T-cell (primary cell): ENCODE data around the gene CCNYL1. TPM values are rescaled to one million over a fixed set of nuclear protein-coding genes. Genes with fewer than 3 reads are reported as not detected.
A peak's percentile ranks its signal among the peaks of the same experiment; 100 is the strongest.

ENCODE experiments used
- ATAC-seq, 4 experiments: fragments of 200-7000 bp in 3 of 4; fragments of 150-1000 bp in 1 of 4; cut with Tn5 transposase; replicated peaks in 1 of 4; 1 replicate in 3 of 4; 2 replicates in 1 of 4; pipeline ENCODE4 v1.10.0; 2021; ENCODE audit warnings: moderate library complexity in 3 of 4, mild to moderate bottlenecking in 2 of 4, moderate number of reproducible peaks in 1 of 4
- CTCF ChIA-PET, 2 donors: fragments of 300-600 bp; sonication (Branson Sonifier 250); formaldehyde crosslinking; loops; one replicate each; lab custom pipeline; 2022; ENCODE audit warnings: antibody characterized with exemption in 2 of 2; lab: Charles Lee
- POLR2A ChIA-PET, 2 donors: fragments of 300-600 bp; sonication (Branson Sonifier 250); formaldehyde crosslinking; loops; one replicate each; lab custom pipeline; 2022; ENCODE audit warnings: antibody characterized with exemption in 2 of 2; lab: Charles Lee
- DNase-seq, 35 experiments: peaks; one replicate each; pipeline versions ENCODE4 v3.0.0 to v3.0.0-alpha.2; 2013 to 2023
- H3K27ac ChIP-seq: one replicate; pipeline ENCODE4 v1.5.1; 2013; ENCODE audit warnings: low read length
- H3K27me3 ChIP-seq, 2 experiments: replicated peaks in 1 of 2; 1 replicate in 1 of 2; 2 replicates in 1 of 2; pipeline versions ENCODE4 v1.6.1 to v1.7.0; 2013; ENCODE audit warnings: low read length in 1 of 2, mixed read lengths in 1 of 2; ENCODE audit not compliant: control insufficient read depth in 2 of 2, insufficient read depth in 2 of 2; ENCODE audit errors: extremely low read depth in 1 of 2
- H3K36me3 ChIP-seq, 2 donors: 1 replicate in 1 of 2; 2 replicates in 1 of 2; pipeline versions ENCODE4 v1.6.1 to v1.7.0; 2013; ENCODE audit warnings: low read length in 1 of 2; ENCODE audit not compliant: control insufficient read depth in 2 of 2, insufficient read depth in 1 of 2; ENCODE audit errors: extremely low read depth in 1 of 2
- H3K4me1 ChIP-seq, 2 experiments: 1 replicate in 1 of 2; 2 replicates in 1 of 2; pipeline versions ENCODE4 v1.6.1 to v1.7.0; 2013; ENCODE audit warnings: low read length in 2 of 2, mixed read lengths in 1 of 2; ENCODE audit not compliant: insufficient read depth in 2 of 2, control insufficient read depth in 1 of 2; ENCODE audit errors: extremely low read depth in 1 of 2
- H3K4me3 ChIP-seq, 2 donors: 1 replicate in 1 of 2; 2 replicates in 1 of 2; pipeline versions ENCODE4 v1.5.1 to v1.7.0; 2013; ENCODE audit warnings: mild to moderate bottlenecking in 2 of 2, low read length in 1 of 2, moderate library complexity in 1 of 2; ENCODE audit not compliant: control insufficient read depth in 1 of 2; ENCODE audit errors: extremely low read depth in 1 of 2
- H3K9me3 ChIP-seq: 2 replicates; pipeline ENCODE4 v1.7.0; 2013
- H3K27ac Mint-ChIP-seq, 2 donors: one replicate each; pipeline ENCODE4 v1.8.0; 2020 to 2021; ENCODE audit warnings: mild to moderate bottlenecking in 2 of 2, mixed read lengths in 2 of 2
- H3K27me3 Mint-ChIP-seq, 2 donors: one replicate each; pipeline ENCODE4 v1.8.0; 2021 to 2022; ENCODE audit warnings: mixed read lengths in 2 of 2
- H3K36me3 Mint-ChIP-seq: one replicate; pipeline ENCODE4 v1.8.0; 2021; ENCODE audit warnings: mixed read lengths
- H3K4me1 Mint-ChIP-seq, 3 donors: one replicate each; pipeline ENCODE4 v1.8.0; 2020 to 2022; ENCODE audit warnings: mixed read lengths in 3 of 3, mild to moderate bottlenecking in 1 of 3
- H3K4me3 Mint-ChIP-seq, 3 donors: one replicate each; pipeline ENCODE4 v1.8.0; 2020 to 2022; ENCODE audit warnings: mild to moderate bottlenecking in 3 of 3, mixed read lengths in 3 of 3, moderate library complexity in 3 of 3
- H3K9me3 Mint-ChIP-seq, 3 donors: one replicate each; pipeline ENCODE4 v1.8.0; 2020 to 2022; ENCODE audit warnings: mixed read lengths in 3 of 3
- WGBS: methylation state at CpG from one replicate; pipeline ENCODE4 v1.1.5; 2013; ENCODE audit warnings: missing lambda C conversion rate; ENCODE audit not compliant: insufficient coverage; 5-methylcytosine and 5-hydroxymethylcytosine counted together
- total RNA-seq, 35 experiments: library from RNA in 6 of 35; stranded (reverse) in 6 of 35; fragments of 120-200 nt in 1 of 35; gene quantifications; one replicate each; pipeline versions ENCODE4 v1.2.1 to v1.2.4 and lab custom pipeline; 2013 to 2026

Gene CCNYL1
- total RNA-seq, 5 donors from 2014 or later (not counting 1 experiment from before 2014, with no cell fraction given): 9.0 to 13.6 (median 11.0) TPM

DNA sequence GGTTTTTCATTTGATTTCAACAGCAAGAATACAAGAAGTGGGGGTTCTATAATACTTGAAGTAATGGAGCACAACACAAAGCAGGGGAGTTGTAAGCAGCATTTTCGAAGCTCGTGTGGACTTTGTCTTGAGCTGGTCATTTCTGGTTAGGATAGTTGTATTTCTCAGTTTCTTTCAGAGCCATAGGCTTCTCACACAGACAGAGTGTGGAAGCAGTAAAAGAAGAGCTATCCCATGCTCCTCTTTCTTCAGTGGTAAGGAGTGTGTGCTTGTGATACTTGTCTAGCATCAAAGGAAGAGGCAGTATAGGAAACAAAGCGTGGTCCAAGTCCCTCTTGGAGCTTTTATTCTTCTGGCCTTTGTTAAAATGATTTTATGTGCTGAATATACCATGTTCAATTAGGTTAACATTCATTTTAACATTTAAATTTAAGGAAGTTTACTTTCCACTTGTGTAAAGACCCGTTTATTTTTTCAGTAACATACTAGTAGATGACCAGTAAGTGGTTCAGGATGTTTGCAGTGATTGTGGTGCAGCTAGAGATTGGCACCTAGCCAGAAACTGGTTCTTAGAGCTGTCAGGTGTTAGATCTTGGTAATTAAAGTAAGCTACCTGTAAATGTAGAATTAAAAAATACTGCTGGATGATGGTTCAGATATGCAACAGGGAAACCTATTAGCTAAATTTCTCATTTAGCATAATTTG is 14.6 kb downstream of the CCNYL1 start:
- DNase-seq (peak in 7 of 35 experiments; percentile 5 to 53 (median 12)), ATAC-seq (no peak)
- peaks cover 16% of the 10 kb centered on the region for H3K36me3 Mint-ChIP-seq
- Histone ChIP-seq H3K4me1 (peaks cover 0 to 6% of the 10 kb centered on the region in 2 experiments), H3K9me3 (no peaks in the 10 kb centered on the region), H3K27ac (no peak overlapping the region), H3K36me3 (peaks cover 3 to 9% of the 10 kb centered on the region in 2 donors), H3K27me3 (no peaks in the 10 kb centered on the region), H3K4me3 (no peak overlapping the region)
- H3K4me3 Mint-ChIP-seq: no peak overlapping the region
- WGBS: 100% methylated on average over 2 of the region's 4 CpGs
- H3K4me1 Mint-ChIP-seq: peaks cover 30 to 56% (median 43%) of the 10 kb centered on the region in 3 donors
- ChIA-PET POLR2A (interaction anchor here (0.6 to 1.4 kb wide), 2 partner anchors 11 to 15 kb away, joined by 4 to 7 read pairs; partner anchors contain the start of gene CCNYL1 (in 1 of the 2)), CTCF (interaction anchor here (0.6 to 2.3 kb wide), 9 partner anchors 8 to 315 kb away, joined by 3 to 5 read pairs (median 3); partner anchors contain the start of gene CCNYL1 (in 1 of the 2))
- H3K27me3 Mint-ChIP-seq: no peaks in the 10 kb centered on the region
- H3K9me3 Mint-ChIP-seq: no peaks in the 10 kb centered on the region
- peak overlapping the region; percentile 5 to 56 for H3K27ac Mint-ChIP-seq

DNA sequence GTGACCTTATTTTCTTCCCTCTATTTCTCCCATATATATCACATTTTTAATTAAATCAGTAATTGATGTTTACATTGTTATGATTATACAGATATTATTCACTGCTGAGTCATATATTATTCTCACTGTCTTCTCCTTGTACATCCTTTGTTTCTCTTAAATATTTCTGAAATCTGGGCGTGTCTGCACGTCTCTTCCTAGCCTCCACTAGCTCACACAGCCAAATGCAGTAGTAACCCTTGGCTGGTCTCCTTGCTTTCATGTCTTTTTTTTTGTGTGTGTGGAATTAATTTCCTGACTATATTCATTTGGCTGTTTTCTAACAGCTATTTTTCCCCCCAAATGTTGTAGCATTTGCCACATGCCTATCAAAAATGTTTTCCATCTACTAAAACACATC is 15.8 kb downstream of the CCNYL1 start:
- H3K36me3 Mint-ChIP-seq: peaks cover 17% of the 10 kb centered on the region
- ATAC-seq (no peak), DNase-seq (no peak)
- ChIA-PET CTCF (interaction anchor here (0.6 to 2.3 kb wide), 5 partner anchors 11 to 101 kb away, joined by 3 to 5 read pairs (median 4); partner anchors contain the start of gene CCNYL1 (in 1 of the 2)), POLR2A (interaction anchor here (0.6 to 1.4 kb wide), 3 partner anchors 16 to 200 kb away, joined by 3 to 7 read pairs (median 4); partner anchors contain the start of gene CCNYL1 (in 1 of the 2))
- no peak overlapping the region for H3K4me3 Mint-ChIP-seq
- Histone ChIP-seq H3K9me3 (no peaks in the 10 kb centered on the region), H3K36me3 (peaks cover 3 to 9% of the 10 kb centered on the region in 2 donors), H3K4me3 (no peak overlapping the region), H3K27me3 (no peaks in the 10 kb centered on the region), H3K27ac (no peak overlapping the region), H3K4me1 (peaks cover 0 to 6% of the 10 kb centered on the region in 2 experiments)
- no peaks in the 10 kb centered on the region for H3K9me3 Mint-ChIP-seq
- no peaks in the 10 kb centered on the region for H3K27me3 Mint-ChIP-seq
- H3K27ac Mint-ChIP-seq: peak overlapping the region in 1 of 2 donors; percentile 75
- WGBS: no CpG with 5 or more reads among the region's 2 CpGs
- H3K4me1 Mint-ChIP-seq: peaks cover 29 to 49% (median 38%) of the 10 kb centered on the region in 3 donors

DNA sequence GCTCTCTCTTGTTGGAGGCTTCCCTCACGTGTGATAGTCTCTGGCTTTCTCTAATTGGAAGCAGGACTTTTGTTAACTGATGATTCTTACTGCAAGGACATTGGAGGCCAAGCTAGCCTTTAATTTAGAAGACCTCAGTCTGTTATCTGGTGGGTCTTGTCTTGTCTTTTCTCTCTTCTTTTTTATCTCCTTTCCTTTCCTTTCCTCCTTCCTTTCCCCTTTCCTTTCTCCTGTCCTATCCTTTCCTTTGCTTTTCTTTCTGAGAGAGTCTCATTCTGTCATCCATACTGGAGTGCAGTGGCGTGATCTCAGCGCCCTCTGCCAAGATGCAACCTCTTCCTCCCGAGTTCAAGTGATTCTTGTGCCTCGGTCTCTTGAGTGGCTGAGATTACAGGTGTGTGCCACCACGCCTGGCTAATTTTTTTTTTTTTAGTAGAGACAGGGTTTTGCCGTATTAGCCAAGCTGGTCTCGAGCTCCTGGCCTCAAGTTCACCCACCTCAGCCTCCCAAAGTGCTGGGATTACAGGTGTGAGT is 18.1 kb downstream of the CCNYL1 start:
- H3K36me3 Mint-ChIP-seq: peaks cover 30% of the 10 kb centered on the region
- ChIA-PET POLR2A (no interaction called here), CTCF (no interaction called here)
- H3K27ac ChIP-seq: no peak overlapping the region
- 100% methylated on average over 1 of the region's 8 CpGs for WGBS
- peaks cover 20 to 38% (median 27%) of the 10 kb centered on the region in 3 donors for H3K4me1 Mint-ChIP-seq
- H3K4me3 ChIP-seq: no peak overlapping the region
- no peaks in the 10 kb centered on the region for H3K27me3 Mint-ChIP-seq
- H3K27ac Mint-ChIP-seq: no peak overlapping the region
- DNase-seq: no peak
- no peak for ATAC-seq
- H3K27me3 ChIP-seq: no peaks in the 10 kb centered on the region
- H3K36me3 ChIP-seq: peaks cover 3 to 18% of the 10 kb centered on the region in 2 donors
- H3K9me3 Mint-ChIP-seq: no peaks in the 10 kb centered on the region
- H3K4me3 Mint-ChIP-seq: no peak overlapping the region
- no peaks in the 10 kb centered on the region for H3K9me3 ChIP-seq
- H3K4me1 ChIP-seq: peaks cover 0 to 6% of the 10 kb centered on the region in 2 experiments

DNA sequence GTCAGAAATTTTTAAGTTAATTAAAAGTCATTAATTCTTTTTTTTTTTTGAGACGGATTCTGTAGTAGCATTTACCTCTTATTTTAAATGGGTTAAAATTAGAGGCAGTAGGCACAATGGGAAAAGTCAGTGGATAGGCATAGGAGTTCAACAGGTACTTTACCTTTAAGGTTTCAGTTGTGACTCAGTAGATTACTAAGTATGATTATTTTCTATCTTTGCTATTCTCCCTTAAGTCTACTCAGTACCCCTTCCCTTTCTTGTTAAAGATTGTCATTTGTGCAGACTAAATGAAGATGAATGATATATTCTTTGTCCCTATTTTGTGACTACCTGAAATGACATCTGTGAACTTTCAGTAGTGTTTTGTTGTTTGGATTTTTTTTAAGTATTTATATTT is 19.7 kb downstream of the CCNYL1 start:
- H3K27me3 ChIP-seq: no peaks in the 10 kb centered on the region
- ATAC-seq (no peak), DNase-seq (no peak)
- Mint-ChIP-seq H3K27me3 (no peaks in the 10 kb centered on the region), H3K27ac (no peak overlapping the region), H3K4me1 (peaks cover 15 to 30% (median 18%) of the 10 kb centered on the region in 3 donors), H3K4me3 (no peak overlapping the region), H3K9me3 (no peaks in the 10 kb centered on the region), H3K36me3 (peaks cover 41% of the 10 kb centered on the region)
- H3K9me3 ChIP-seq: no peaks in the 10 kb centered on the region
- peaks cover 3 to 20% of the 10 kb centered on the region in 2 donors for H3K36me3 ChIP-seq
- POLR2A ChIA-PET: no interaction called here
- H3K4me1 ChIP-seq: peaks cover 0 to 6% of the 10 kb centered on the region in 2 experiments
- CTCF ChIA-PET: interaction anchor here in 1 of 2 donors (0.7 kb wide), 1 partner anchor 19 kb away, joined by 7 read pairs; no protein-coding TSS in a partner anchor
- H3K27ac ChIP-seq: no peak overlapping the region
- no peak overlapping the region for H3K4me3 ChIP-seq
- no CpG with 5 or more reads among the region's 1 CpG for WGBS

DNA sequence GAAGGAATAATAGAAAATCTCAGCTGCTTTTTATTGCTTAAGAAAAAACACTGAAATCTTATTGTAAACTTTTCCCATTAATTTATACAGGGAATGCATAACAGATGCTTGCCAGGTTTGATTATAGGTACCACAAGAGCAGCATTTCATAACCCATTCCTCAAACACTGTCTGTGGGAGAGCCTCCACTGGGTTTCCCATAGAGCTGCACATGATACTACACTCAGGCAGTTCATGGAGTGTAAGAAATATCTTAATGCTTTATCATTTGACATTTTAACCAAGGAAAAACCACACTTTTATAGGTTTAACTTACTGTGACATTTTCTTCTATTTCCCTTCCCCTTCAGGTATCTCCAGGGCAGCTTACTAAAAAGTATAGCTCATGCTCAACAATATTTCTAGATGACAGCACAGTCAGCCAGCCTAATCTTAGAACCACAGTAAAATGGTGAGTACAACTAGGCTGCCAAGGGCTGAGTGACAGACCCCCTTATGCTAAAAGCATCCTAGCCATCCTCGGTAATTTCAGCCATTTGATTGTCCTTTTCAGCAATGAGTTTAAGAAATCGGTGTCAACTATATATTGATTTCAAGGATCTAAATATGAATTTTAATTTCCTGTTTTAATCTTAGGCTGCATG is 22.3 kb downstream of the CCNYL1 start:
- H3K4me1 Mint-ChIP-seq: peaks cover 3 to 7% (median 4%) of the 10 kb centered on the region in 3 donors
- no peaks in the 10 kb centered on the region for H3K9me3 Mint-ChIP-seq
- Histone ChIP-seq H3K27ac (no peak overlapping the region), H3K4me1 (no peaks in the 10 kb centered on the region), H3K4me3 (no peak overlapping the region), H3K27me3 (no peaks in the 10 kb centered on the region), H3K36me3 (peaks cover 3 to 20% of the 10 kb centered on the region in 2 donors), H3K9me3 (no peaks in the 10 kb centered on the region)
- DNase-seq: no peak
- no peak overlapping the region for H3K27ac Mint-ChIP-seq
- ATAC-seq: no peak
- H3K36me3 Mint-ChIP-seq: peaks cover 39% of the 10 kb centered on the region
- POLR2A ChIA-PET: interaction anchor here (0.6 to 1.0 kb wide), 3 partner anchors 108 to 200 kb away, joined by 3 to 4 read pairs (median 3); partner anchors contain the start of gene METTL21A (in 1 of the 2)
- H3K4me3 Mint-ChIP-seq: no peak overlapping the region
- CTCF ChIA-PET: interaction anchor here (0.5 to 1.0 kb wide), 6 partner anchors 8 to 248 kb away, joined by 3 to 4 read pairs (median 4); no protein-coding TSS in a partner anchor
- WGBS: no CpG with 5 or more reads among the region's 2 CpGs
- no peaks in the 10 kb centered on the region for H3K27me3 Mint-ChIP-seq

DNA sequence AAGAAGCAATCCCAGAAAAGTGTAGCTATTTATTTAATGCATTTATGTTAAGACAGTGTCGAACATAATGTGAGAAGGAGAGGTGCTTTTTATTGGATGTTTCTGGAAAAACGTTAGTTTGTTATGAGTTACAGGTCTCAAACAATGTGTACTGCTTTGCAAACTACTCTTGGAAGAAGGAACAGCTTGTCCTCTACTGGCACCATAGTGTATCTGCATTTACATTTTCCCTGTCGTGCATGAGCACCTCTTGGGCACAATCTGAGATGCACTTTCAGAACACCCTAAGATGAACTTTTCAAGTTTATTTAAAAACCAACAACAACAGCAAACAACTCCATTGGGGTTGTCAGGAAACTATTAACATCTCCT is 22.8 kb downstream of the CCNYL1 start:
- H3K36me3 Mint-ChIP-seq: peaks cover 38% of the 10 kb centered on the region
- POLR2A ChIA-PET: interaction anchor here (0.6 to 1.0 kb wide), 2 partner anchors 109 to 200 kb away, joined by 3 read pairs; partner anchors contain the start of gene METTL21A (in 1 of the 2)
- no peak overlapping the region for H3K4me3 Mint-ChIP-seq

More for the DNA sequence above, 22.8 kb downstream of the CCNYL1 start:
- no peak for ATAC-seq
- Mint-ChIP-seq H3K9me3 (no peaks in the 10 kb centered on the region), H3K27me3 (no peaks in the 10 kb centered on the region), H3K27ac (no peak overlapping the region), H3K4me1 (peaks cover 3 to 5% (median 4%) of the 10 kb centered on the region in 3 donors)
- H3K27ac ChIP-seq: no peak overlapping the region
- WGBS: 88% methylated on average over 2 of the region's 3 CpGs
- peak in 1 of 35 experiments; percentile 12 for DNase-seq
- no peaks in the 10 kb centered on the region for H3K4me1 ChIP-seq
- CTCF ChIA-PET: interaction anchor here (0.5 to 0.9 kb wide), 3 partner anchors 9 to 32 kb away, joined by 4 read pairs; no protein-coding TSS in a partner anchor
- H3K4me3 ChIP-seq: no peak overlapping the region
- peaks cover 3 to 20% of the 10 kb centered on the region in 2 donors for H3K36me3 ChIP-seq
- no peaks in the 10 kb centered on the region for H3K27me3 ChIP-seq
- no peaks in the 10 kb centered on the region for H3K9me3 ChIP-seq
